Right lobe of liver (tissue), 4 donors: ENCODE results near the gene ACP7.

Experiments
- POLR2A ChIP-seq: fragments of 450-650 bp; IDR thresholded peaks from one replicate; pipeline ENCODE4 v1.6.1; 2017; ENCODE audit warnings: antibody characterized with exemption, mild to moderate bottlenecking
- TF ChIP-seq, protein P1 (sequence below), 4 donors: fragments of 200-600 bp in 3 of 4; fragments of 450-650 bp in 1 of 4; IDR thresholded peaks; one replicate each; pipeline versions ENCODE4 v1.5.1 to v1.8.0; 2016 to 2022; ENCODE audit warnings: antibody characterized with exemption in 4 of 4, mild to moderate bottlenecking in 2 of 4
- donor health status: DM: no; HTN: no; CAD: no.
- donor health status: DM: no; HTN: no; CAD: no.
- donor health status: DM: no; HTN: yes; CAD: no.

DNA sequence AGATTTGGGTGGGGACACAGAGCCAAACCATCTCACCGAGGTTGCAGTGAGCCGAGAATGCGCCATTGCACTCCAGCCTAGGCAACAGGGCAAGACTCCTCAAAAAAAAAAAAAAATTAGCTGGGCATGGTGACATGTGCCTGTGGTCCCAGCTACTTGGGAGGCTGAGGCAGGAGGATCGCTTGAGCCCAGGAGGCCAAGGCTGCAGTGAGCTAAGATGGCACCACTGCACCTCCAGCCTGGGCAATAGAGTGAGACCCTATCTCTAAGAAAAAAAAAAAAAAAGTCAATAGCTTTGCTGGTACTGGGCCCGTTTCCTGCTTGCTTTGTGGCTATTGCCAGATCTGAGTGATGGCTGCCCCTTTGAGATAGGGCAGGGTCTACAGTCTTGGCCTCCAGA lies 13.1 kb downstream of the ACP7 start:
- TF ChIP-seq POLR2A, result no peak
- TF ChIP-seq, protein P1, sequence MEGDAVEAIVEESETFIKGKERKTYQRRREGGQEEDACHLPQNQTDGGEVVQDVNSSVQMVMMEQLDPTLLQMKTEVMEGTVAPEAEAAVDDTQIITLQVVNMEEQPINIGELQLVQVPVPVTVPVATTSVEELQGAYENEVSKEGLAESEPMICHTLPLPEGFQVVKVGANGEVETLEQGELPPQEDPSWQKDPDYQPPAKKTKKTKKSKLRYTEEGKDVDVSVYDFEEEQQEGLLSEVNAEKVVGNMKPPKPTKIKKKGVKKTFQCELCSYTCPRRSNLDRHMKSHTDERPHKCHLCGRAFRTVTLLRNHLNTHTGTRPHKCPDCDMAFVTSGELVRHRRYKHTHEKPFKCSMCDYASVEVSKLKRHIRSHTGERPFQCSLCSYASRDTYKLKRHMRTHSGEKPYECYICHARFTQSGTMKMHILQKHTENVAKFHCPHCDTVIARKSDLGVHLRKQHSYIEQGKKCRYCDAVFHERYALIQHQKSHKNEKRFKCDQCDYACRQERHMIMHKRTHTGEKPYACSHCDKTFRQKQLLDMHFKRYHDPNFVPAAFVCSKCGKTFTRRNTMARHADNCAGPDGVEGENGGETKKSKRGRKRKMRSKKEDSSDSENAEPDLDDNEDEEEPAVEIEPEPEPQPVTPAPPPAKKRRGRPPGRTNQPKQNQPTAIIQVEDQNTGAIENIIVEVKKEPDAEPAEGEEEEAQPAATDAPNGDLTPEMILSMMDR (IDR thresholded peaks at IDR 0.05), result no peak
